Lung (tissue), 12 donors: ENCODE data around the gene AP1G1. TPM values are rescaled to one million over a fixed set of nuclear protein-coding genes. Genes with fewer than 3 reads are reported as not detected.

ENCODE experiments used
- ATAC-seq: fragments of 200-7000 bp; cut with Tn5 transposase; one replicate; pipeline ENCODE4 v1.9.1; 2020; ENCODE audit warnings: moderate number of reproducible peaks; ENCODE audit not compliant: insufficient read depth, low FRiP score
- DNase-seq, 3 donors: peaks; one replicate each; pipeline ENCODE4 v3.0.0-alpha.2; 2013 to 2017
- H3K27ac ChIP-seq, 2 donors: one replicate each; pipeline ENCODE4 v1.5.1; 2013; ENCODE audit warnings: mild to moderate bottlenecking in 2 of 2, moderate library complexity in 2 of 2, control low read depth in 1 of 2, inconsistent platforms in 1 of 2, low read depth in 1 of 2, low read length in 1 of 2
- H3K27me3 ChIP-seq, 3 donors: one replicate each; pipeline ENCODE4 v1.5.1; 2013; ENCODE audit warnings: low read length in 2 of 3; ENCODE audit not compliant: control insufficient read depth in 3 of 3, insufficient read depth in 3 of 3
- H3K36me3 ChIP-seq, 4 donors: one replicate each; pipeline ENCODE4 v1.5.1; 2013; ENCODE audit warnings: low read length in 4 of 4, mild to moderate bottlenecking in 1 of 4, moderate library complexity in 1 of 4; ENCODE audit not compliant: control insufficient read depth in 4 of 4, insufficient read depth in 4 of 4
- H3K4me1 ChIP-seq, 5 donors: one replicate each; pipeline ENCODE4 v1.5.1; 2013; ENCODE audit warnings: low read length in 5 of 5, mild to moderate bottlenecking in 2 of 5, moderate library complexity in 1 of 5; ENCODE audit not compliant: control insufficient read depth in 5 of 5, insufficient read depth in 5 of 5
- H3K4me3 ChIP-seq: one replicate; pipeline ENCODE4 v1.5.1; 2013; ENCODE audit warnings: mild to moderate bottlenecking, control low read depth, moderate library complexity
- H3K9ac ChIP-seq, 2 donors: one replicate each; pipeline ENCODE4 v1.5.1; 2013; ENCODE audit warnings: low read length in 2 of 2, control low read depth in 1 of 2; ENCODE audit not compliant: insufficient read depth in 1 of 2
- H3K9me3 ChIP-seq, 4 donors: one replicate each; pipeline ENCODE4 v1.5.1; 2013; ENCODE audit warnings: low read length in 3 of 4, mild to moderate bottlenecking in 1 of 4, moderate library complexity in 1 of 4; ENCODE audit not compliant: control insufficient read depth in 4 of 4, insufficient read depth in 3 of 4
- WGBS, 2 donors: extraction: QIAGEN DNeasy Blood & Tissue Kit; methylation state at CpG; one replicate each; pipeline ENCODE4 v1.1.7; 2013; 5-methylcytosine and 5-hydroxymethylcytosine counted together
- polyA plus RNA-seq, 2 donors: library from polyadenylated mRNA; stranded (reverse); fragments of 200-250 nt; gene quantifications; one replicate each; pipeline ENCODE4 v1.2.1, GENCODE V29; 2013
- total RNA-seq, 2 donors: library from RNA; depleted of rRNA in 1 of 2; stranded (reverse); fragments of >200 nt in 1 of 2; gene quantifications; one replicate each; pipeline ENCODE4 v1.2.1, GENCODE V29; 2014 to 2021
- TF ChIP-seq, protein P1 (sequence below): IDR thresholded peaks from 2 replicates; pipeline ENCODE4 v1.5.1; 2012; ENCODE audit warnings: mild to moderate bottlenecking; ENCODE audit errors: control extremely low read depth, extremely low read depth
- donor health status: control.
- donor health status: control.
- donor health status: Bipolar disorder and iron deficiency.
- donor health status: healthy.
- donor health status: DM: yes; HTN: yes; CAD: no.

AP1G1 gene
- total and polyA plus RNA-seq, 4 donors, result 14.7 to 136 (median 64.5) TPM

DNA sequence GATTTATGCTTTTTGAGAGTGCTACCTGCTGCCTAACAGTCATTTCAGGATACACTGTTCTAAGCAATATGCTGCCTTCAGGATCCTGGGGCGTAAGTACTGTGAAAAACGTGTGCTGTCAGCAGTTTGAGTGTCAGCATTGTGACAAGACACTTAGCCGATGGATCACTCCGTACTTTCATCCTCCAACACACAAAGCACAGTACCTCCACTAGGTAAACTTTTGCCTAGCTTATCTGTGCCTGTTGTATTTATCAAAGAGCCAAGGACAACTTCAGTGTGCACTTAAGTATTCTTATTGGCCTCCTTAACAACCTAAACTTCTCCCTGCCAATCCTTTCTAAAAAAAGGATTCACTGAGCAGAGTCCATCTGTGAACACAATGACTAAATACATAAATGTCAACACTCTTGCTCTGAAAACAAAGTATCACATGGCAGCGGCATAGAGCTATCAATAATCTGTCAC, 50.3 kb downstream of the AP1G1 start:
- TF ChIP-seq, protein P1, sequence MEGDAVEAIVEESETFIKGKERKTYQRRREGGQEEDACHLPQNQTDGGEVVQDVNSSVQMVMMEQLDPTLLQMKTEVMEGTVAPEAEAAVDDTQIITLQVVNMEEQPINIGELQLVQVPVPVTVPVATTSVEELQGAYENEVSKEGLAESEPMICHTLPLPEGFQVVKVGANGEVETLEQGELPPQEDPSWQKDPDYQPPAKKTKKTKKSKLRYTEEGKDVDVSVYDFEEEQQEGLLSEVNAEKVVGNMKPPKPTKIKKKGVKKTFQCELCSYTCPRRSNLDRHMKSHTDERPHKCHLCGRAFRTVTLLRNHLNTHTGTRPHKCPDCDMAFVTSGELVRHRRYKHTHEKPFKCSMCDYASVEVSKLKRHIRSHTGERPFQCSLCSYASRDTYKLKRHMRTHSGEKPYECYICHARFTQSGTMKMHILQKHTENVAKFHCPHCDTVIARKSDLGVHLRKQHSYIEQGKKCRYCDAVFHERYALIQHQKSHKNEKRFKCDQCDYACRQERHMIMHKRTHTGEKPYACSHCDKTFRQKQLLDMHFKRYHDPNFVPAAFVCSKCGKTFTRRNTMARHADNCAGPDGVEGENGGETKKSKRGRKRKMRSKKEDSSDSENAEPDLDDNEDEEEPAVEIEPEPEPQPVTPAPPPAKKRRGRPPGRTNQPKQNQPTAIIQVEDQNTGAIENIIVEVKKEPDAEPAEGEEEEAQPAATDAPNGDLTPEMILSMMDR, result no peak
- H3K9ac ChIP-seq, result no peak overlapping the region
- no peaks in the 10 kb centered on the region for H3K27me3 ChIP-seq
- peaks cover 30 to 52% (median 45%) of the 10 kb centered on the region in 4 donors for H3K36me3 ChIP-seq
- ATAC-seq (no peak), DNase-seq (no peak)
- 68 to 82% methylated on average over 5 of the region's 5 CpGs for WGBS, 2 donors
- no peaks in the 10 kb centered on the region for H3K4me1 ChIP-seq
- H3K4me3 ChIP-seq, result no peak overlapping the region
- H3K27ac ChIP-seq, result no peak overlapping the region
- H3K9me3 ChIP-seq, result no peaks in the 10 kb centered on the region

DNA sequence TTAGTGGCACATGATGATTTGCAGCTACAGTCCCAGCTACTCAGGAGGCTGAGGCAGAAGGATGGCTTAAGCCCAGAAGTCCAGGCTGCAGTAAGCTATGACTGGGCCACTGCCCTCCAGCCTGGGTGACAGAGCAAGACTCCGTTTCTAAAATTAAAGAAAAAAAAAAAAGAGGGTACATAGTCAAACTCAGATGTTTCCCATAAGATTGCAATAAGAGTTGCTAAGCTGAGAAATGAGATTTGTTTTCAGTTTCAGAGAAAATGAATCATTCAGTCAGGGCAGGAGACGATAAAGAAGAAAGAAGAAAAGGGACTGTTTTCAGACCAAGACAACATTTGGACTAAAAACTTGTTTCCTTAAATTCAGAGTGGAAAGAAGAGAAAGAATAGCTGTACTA, 54.0 kb downstream of the AP1G1 start:
- no peak overlapping the region for H3K9ac ChIP-seq
- WGBS, 2 donors, result 86 to 89% methylated on average over 2 of the region's 2 CpGs
- no peaks in the 10 kb centered on the region for H3K27me3 ChIP-seq
- no peak overlapping the region for H3K4me3 ChIP-seq
- H3K4me1 ChIP-seq, result no peaks in the 10 kb centered on the region
- ATAC-seq (no peak), DNase-seq (no peak)
- TF ChIP-seq, protein P1, result no peak
- no peaks in the 10 kb centered on the region for H3K9me3 ChIP-seq
- peaks cover 26 to 50% (median 43%) of the 10 kb centered on the region in 4 donors for H3K36me3 ChIP-seq
- H3K27ac ChIP-seq, result no peak overlapping the region

DNA sequence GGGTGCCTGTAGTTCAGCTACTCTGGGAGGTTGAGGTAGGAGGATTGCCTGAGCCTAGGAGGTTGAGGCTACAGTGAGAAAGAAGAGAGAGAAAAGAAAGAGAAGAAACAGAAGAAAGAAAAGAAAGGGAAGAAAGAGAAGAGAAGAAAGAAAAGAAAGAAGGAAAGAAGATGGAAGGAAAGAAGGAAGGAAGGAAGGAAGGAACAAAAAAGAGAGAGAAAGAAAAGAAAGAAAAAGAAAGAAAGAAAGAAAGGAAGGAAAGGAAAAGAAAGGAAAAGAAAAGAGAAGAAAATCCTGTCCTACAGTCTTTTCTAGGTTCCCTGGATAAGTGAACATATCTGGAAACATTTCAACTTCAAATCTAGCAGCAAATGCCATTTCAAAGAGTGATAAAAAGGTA, 54.5 kb downstream of the AP1G1 start:
- Histone ChIP-seq H3K4me3 (no peak overlapping the region), H3K9me3 (no peaks in the 10 kb centered on the region), H3K4me1 (no peaks in the 10 kb centered on the region), H3K9ac (no peak overlapping the region), H3K27me3 (no peaks in the 10 kb centered on the region), H3K27ac (no peak overlapping the region), H3K36me3 (peaks cover 30 to 50% (median 47%) of the 10 kb centered on the region in 4 donors)
- no peak for DNase-seq
- no peak for ATAC-seq
- TF ChIP-seq, protein P1, result no peak

DNA sequence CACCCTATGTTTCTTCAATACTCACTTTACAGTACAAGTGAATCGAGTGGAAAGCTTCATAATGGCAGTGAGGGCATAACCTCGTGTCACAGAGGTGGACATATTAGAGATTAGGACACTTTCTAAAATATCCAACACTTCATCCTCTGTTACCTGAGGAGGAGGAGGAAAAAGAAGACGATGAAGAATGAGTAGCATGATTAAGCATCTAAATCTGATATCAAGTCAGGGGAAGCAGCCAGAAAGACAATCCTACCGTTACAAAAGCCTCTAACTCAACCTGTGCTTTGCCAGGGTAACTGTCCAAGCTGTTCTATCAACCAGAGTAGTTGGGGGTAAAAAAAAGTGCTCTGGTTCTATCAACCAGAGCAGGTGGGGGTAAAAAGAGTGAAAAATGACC, 60.4 kb downstream of the AP1G1 start:
- Histone ChIP-seq H3K9ac (no peak overlapping the region), H3K27me3 (no peaks in the 10 kb centered on the region), H3K36me3 (peaks cover 30 to 46% (median 38%) of the 10 kb centered on the region in 4 donors), H3K27ac (no peak overlapping the region), H3K4me1 (no peaks in the 10 kb centered on the region), H3K4me3 (no peak overlapping the region), H3K9me3 (no peaks in the 10 kb centered on the region)
- DNase-seq (no peak), ATAC-seq (no peak)
- TF ChIP-seq, protein P1, result no peak
- 89 to 93% methylated on average over 4 of the region's 4 CpGs for WGBS, 2 donors
